ENCODE data around the gene SLC39A2. TPM values are rescaled to one million over a fixed set of nuclear protein-coding genes. Genes with fewer than 3 reads are reported as not detected.
A peak's percentile ranks its signal among the peaks of the same experiment; 100 is the strongest.
"Not testable (repeated sequence)": the region's sequence is repeated elsewhere in the genome, so short reads cannot be mapped to it uniquely, and the experiment has no call there.

SLC39A2 gene
- total RNA-seq, 2 donors from 2014 or later = 0.61 to 0.92 TPM

DNA sequence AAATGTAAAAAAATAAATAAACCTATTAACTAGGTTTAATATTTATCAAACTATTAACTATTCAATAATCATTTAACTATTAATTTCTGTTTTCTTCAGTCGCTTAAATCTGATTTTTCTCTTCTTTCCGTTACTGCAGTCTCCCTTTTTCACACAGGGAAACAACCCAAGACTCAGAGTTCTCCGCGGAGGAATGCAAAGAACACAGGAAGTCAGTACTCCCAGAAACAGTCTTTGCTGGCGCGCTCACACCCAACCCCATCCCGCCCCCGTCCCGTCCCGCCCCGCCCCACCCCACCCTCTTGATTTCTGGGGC lies 9.7 kb upstream of the SLC39A2 start:
- intact Hi-C loops (cut with DNase I, micrococcal nuclease) = no loop called here
- DNase-seq = no peak
- ATAC-seq = no peak

DNA sequence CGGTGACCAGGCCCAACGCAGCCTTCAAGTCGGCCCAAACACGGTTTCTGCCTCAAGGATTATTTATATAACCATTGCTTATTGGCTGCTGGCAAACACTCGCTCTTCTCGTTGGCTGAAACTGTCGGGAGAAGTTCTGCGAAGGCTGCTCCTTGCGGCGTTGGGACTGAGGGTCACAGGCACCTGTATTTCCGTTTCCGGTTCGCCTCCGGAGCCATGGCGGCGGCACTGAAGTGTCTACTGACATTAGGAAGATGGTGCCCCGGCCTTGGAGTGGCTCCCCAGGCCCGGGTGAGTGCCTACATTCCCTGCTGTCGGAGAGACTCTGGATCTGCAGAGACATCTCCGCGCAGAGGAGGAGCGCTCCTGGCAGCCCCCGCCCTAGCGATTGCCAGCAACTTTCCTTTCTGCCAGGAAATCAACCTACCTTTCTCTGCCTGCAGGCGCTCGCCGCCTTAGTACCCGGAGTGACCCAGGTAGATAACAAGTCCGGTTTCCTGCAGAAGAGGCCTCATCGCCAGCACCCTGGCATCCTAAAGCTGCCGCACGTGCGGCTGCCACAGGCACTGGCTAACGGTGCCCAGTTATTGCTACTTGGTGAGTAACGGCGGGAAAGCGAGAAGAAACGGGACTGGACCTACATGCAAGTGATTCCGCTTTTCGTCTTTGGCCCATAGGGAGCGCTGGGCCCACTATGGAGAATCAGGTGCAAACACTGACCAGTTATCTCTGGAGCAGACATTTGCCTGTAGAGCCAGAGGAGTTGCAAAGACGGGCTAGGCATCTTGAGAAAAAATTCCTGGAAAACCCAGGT lies 9.1 kb upstream of the SLC39A2 start, which contains the start of gene METTL17:
METTL17 (plus strand) TSS at position 194 of the 814 bp plus-strand sequence; CDS start at position 217, 23 bp downstream.
- ATAC-seq = peak; percentile 92
- peak; percentile 91 to 95 for DNase-seq
- intact Hi-C loops (cut with DNase I, micrococcal nuclease) = no loop called here

- ATAC-seq (no peak), DNase-seq (no peak)
- intact Hi-C loops (cut with DNase I, micrococcal nuclease) = no loop called here
These were observed 2.6 kb upstream of the SLC39A2 start for GRCh38 chr14:20996521-20996920.

DNA sequence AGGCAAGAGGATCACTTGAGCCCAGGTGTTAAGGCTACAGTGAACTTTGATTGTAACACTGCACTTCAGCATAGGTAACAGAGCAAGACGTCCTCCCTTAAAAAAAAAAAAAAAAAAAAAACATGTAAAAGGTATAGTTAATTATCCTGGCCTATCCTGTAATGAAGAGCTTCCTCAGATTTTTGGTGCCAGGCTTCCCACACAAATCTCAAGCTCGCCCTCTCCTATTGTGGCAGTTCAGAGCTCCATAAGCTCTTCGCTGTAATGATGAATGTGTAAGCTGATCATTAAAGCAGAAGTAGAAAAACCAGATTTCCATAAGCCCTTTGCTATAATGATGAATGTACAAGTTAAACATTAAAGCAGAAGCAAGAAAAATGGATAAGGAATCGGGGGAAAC lies 2.0 kb upstream of the SLC39A2 start:
- intact Hi-C loops (cut with DNase I, micrococcal nuclease) = no loop called here
- DNase-seq (no peak), ATAC-seq (peak; percentile 33)

- DNase-seq (no peak), ATAC-seq (no peak)
- intact Hi-C loops (cut with DNase I, micrococcal nuclease) = no loop called here
These were observed 1.5 kb upstream of the SLC39A2 start for GRCh38 chr14:20997564-20997963.

GRCh38 chr14:20998139-20998538 lies 954 bp upstream of the SLC39A2 start:
- intact Hi-C loops (cut with DNase I, micrococcal nuclease) = no loop called here
- ATAC-seq (peak; percentile 46), DNase-seq (no peak)

DNA sequence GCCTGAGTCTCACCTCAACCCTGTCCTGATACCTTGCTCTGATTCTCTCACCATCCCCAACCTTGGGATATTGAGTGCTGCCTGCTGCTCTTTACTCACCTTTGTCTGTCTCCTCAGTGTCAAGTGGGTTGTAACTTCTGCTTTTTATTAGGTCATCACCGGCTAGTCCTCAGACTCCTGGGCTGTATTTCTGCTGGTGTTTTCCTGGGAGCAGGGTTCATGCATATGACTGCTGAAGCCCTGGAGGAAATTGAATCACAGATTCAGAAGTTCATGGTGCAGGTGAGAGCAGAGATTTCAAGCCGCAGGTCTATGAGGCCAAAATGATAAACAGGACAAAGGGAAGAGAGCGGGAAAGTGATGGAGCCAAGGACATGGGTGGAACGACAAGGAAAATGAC lies 498 bp downstream of the SLC39A2 start:
- ATAC-seq = peak; percentile 21
- DNase-seq = no peak
- intact Hi-C loops (cut with DNase I, micrococcal nuclease) = no loop called here

GRCh38 chr14:21001218-21001617 lies 2.1 kb downstream of the SLC39A2 start:
- ATAC-seq = peak; percentile 38
- DNase-seq = peak; percentile 52
- intact Hi-C loops (cut with DNase I, micrococcal nuclease) = no loop called here

DNA sequence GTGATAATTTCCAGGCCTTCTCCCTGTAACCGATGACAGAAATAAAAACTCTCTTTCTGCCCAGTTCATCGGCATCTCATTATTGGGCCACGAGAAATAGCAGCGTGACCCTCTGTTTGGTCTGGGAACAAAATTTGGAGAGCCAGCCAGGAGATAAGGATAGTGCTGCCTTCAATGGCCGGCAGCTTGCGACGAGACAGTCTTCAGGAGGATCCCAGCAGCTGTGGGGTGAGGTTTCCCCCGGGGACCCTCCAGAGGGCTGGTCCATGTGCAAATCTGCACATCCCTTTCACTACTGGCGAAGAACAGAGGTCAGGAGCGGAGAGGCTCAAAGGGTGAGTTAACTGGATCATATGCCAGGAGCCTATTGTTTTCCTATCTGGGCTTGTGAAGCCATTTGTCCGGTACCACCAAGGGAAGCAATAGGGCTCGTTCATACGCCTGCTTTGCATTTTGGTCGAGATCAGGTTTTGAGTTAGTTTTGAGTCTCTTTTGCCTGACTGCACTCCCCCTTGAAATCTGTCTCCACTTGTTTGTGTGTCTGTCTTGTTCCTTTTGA lies 4.8 kb downstream of the SLC39A2 start:
- ATAC-seq (no peak), DNase-seq (no peak)
- intact Hi-C loops (cut with DNase I, micrococcal nuclease) = no loop called here

DNA sequence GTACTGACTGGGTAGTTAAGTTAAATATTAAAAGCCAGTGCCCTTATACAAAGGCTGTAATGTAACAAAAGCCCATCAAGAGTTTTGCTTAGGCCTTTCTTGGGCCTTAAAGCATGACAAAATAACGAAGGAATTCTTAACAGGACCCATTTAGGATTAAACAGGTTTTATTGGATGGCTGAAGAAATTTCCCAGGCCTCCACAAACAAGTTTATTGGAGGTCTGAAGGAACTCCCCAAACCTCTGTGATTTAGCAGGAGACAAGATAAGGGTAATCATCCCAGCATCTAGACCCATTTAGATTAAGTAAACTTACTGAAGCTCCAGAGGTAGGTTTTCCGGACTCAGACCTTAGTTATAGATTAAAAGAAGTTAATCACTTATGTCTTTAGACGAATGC lies 10.6 kb downstream of the SLC39A2 start:
- DNase-seq, ATAC-seq: not testable (repeated sequence)
- intact Hi-C loops (cut with DNase I, micrococcal nuclease) = loop anchor here (5.0 to 10.0 kb wide), 3 partner anchors 43 to 98 kb away; partner anchors contain the start of gene ZNF219 (in 1 of the 2)

DNA sequence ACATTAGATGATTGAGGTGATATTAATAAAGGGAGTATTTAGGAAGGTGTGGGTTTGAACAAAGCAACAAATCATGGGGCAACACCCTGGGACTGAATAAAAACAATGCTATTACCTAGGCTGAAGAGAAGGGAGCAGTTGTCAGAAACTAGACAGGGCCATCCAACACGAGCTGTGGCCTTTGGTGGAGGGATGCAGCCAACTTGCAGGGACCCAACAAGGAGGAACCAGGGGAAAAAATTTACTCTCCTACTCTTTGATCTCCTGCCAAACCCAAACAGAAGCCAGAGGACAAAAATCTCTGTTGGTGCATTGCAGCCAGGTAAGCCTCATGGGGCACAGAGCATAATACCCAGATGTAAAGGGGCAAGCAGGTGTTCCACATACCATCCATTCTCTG lies 12.0 kb downstream of the SLC39A2 start:
- DNase-seq (no peak), ATAC-seq (no peak)
- intact Hi-C loops (cut with DNase I, micrococcal nuclease) = loop anchor here (5.0 to 10.0 kb wide), 3 partner anchors 41 to 96 kb away; partner anchors contain the start of gene ZNF219 (in 1 of the 2)

- peak; percentile 77 to 89 for DNase-seq
- ATAC-seq = peak; percentile 84
- intact Hi-C loops (cut with DNase I, micrococcal nuclease) = loop anchor here (5.0 to 10.0 kb wide), 3 partner anchors 38 to 93 kb away; partner anchors contain the start of gene ZNF219 (in 1 of the 2)
These were observed 15.7 kb downstream of the SLC39A2 start for GRCh38 chr14:21014761-21015190.

- DNase-seq = no peak
- no peak for ATAC-seq
- intact Hi-C loops (cut with DNase I, micrococcal nuclease) = loop anchor here in 1 of 2 donors (10.0 kb wide), 1 partner anchor 79 kb away; the partner anchor contains the start of gene ZNF219
These were observed 16.2 kb downstream of the SLC39A2 start for GRCh38 chr14:21015312-21015711.

GRCh38 chr14:21016413-21017190 lies 17.5 kb downstream of the SLC39A2 start:
- intact Hi-C loops (cut with DNase I, micrococcal nuclease) = loop anchor here in 1 of 2 donors (10.0 kb wide), 1 partner anchor 78 kb away; the partner anchor contains the start of gene ZNF219
- DNase-seq = no peak
- no peak for ATAC-seq

GRCh38 chr14:21017528-21018245 lies 18.6 kb downstream of the SLC39A2 start:
- ATAC-seq = no peak
- DNase-seq = no peak
- intact Hi-C loops (cut with DNase I, micrococcal nuclease) = loop anchor here in 1 of 2 donors (10.0 kb wide), 1 partner anchor 77 kb away; the partner anchor contains the start of gene ZNF219

DNA sequence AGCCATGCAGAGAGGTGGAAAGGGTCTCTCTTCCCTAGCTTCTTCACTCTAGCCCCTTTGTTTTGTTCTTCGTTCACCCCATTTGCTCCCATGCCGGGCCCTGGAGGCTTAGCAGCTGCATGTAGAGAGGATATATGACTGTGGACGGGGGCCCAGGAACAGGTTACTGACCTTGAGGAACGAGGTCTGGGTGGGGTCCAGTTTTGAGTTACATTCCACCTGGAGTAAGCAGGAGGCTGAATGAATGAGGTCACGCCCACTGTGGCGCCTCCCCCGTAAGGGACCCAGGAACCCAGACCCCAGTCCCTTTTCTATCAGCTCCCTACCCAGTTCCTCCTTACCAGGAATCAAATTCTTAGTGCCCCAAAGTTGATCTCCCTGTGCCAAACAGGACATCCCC lies 19.2 kb downstream of the SLC39A2 start:
- no peak for DNase-seq
- no peak for ATAC-seq
- intact Hi-C loops (cut with DNase I, micrococcal nuclease) = loop anchor here in 1 of 2 donors (10.0 kb wide), 1 partner anchor 77 kb away; the partner anchor contains the start of gene ZNF219

- DNase-seq (no peak), ATAC-seq (no peak)
- intact Hi-C loops (cut with DNase I, micrococcal nuclease) = loop anchor here in 1 of 2 donors (10.0 kb wide), 1 partner anchor 76 kb away; the partner anchor contains the start of gene ZNF219
These were observed 19.7 kb downstream of the SLC39A2 start for GRCh38 chr14:21018781-21019180.

DNA sequence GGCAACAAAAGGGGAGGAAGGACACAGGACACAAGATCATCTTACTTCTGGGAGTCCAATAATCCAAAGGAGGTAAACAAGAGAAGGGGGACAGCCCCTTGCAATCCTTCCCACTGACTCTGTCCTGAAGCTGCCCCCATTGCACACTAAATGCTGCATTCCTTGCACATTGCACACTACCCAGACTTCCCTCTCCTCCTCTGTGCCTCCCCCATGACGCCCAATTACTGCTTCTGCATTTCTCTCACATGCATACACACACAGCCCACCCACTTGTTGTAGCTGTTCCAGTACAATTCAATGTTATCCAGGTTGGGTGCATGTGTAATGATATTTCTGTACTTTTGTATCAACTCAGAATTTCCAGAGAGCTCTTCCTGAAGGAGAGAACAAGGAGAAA lies 20.3 kb downstream of the SLC39A2 start:
- intact Hi-C loops (cut with DNase I, micrococcal nuclease) = loop anchor here in 1 of 2 donors (10.0 kb wide), 1 partner anchor 75 kb away; the partner anchor contains the start of gene ZNF219
- no peak for ATAC-seq
- DNase-seq = no peak
